NCI-H460 (cell line): ENCODE measurements around the gene SNX10. TPM values are rescaled to one million over a fixed set of nuclear protein-coding genes. Genes with fewer than 3 reads are reported as not detected.

Experiments used
- DNase-seq: peaks from one replicate; pipeline ENCODE4 v3.0.0-alpha.2; 2016; ENCODE audit warnings: low read depth; ENCODE audit errors: extremely low read depth
- total RNA-seq: library from RNA; depleted of rRNA; stranded (reverse); fragments of >200 nt; shearing (Covaris generic); gene quantifications from 2 replicates; pipeline ENCODE4 v1.2.3, GENCODE V29; 2014

The SNX10 gene
- total RNA-seq, 1 experiment from 2014 or later = 18.3 TPM

DNA sequence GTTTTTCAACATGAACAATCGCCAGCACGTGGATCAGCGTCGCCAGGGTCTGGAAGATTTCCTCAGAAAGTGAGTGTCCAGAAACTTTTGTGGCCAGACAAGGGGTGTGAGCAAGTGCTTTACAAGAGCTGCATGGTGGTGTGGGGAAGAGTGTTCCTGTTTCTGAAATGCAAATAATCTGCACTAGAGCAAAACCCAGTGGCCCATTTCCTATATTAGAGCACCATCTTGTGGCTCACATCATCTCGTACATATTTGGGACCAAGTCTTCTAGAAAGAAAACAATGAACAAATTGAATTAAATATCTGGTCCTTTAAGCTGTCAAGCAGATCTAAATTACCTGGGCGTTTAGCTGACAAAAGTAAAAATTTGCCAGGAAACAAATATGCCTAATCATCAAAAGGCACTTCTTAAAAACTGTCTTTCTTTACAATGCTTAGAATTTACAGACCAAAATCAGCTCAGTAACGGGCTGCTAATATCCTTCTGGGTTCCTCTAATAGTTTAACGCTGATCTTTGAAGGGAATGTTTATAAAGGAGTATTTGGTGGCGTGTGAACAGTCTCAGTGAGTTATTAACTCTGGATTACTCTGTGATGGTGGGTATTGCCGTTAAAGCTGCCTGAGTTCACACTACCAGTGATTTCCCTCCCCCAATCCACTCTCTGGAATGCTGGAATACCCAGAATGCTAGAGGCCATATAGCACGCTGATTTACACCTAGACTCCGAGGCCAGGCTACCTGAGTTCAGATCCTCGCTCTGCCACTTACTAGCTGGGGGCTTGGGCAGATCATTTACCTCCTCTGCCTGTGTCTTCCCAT is 73.6 kb downstream of the SNX10 start:
- peak; percentile 71 for DNase-seq

DNA sequence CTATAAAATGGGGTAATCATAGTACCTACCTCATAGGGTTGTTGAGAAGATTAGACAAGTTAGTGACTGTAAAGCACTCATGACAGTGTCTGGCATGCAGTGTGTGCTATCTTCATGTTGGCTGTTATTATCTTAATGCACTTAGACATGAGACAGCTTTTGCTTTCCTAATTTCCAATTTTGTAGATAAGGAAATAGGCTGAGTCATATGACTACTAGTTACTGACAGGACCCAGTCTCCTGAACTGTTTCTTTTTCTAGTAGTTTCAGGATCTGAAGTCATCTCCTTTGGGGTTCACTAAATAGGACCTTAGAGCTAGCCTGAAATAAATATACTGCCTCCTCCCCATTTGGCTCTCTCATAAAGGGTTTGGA is 74.2 kb downstream of the SNX10 start:
- no peak for DNase-seq

DNA sequence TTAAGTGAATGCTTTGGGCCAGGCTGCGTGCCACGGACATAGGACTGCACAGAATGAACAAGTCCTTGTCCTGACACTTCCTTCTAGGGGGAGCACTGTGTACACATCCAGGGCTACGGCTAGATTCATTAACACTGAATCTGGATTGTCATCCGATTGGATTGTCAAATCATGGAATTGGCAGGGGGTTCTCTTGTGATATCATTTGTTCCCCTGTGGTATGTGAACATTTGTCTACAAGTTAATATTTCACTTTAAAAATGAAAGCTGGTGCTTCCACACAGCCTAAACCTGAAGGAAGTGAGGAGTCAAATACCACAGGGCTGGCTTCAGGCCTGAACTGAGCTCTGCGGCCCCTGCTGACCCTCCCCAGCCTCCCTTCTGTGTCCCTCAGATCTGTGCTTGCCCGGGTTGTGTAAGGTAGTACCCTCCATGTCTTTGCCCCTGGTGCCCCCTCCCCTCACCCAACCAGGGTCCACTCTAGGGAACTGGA is 75.6 kb downstream of the SNX10 start:
- DNase-seq = no peak

DNA sequence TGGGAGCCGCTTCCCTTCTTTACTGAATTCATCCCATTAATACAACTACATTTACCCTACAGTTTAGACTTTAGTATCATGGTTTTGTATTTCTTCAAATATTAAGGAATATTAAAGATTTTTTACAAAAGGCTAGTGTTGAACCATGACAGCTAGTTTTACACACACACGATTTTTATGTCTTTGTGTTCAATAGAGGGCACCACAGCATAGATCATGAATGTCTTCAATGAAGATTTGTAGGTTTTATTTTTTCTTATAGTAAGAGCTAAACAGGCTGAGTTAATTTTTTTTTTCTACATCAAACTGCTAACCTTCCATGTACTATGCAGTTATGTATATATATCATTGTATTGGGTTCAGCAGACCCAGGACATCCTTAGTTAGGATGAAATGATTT is 76.9 kb downstream of the SNX10 start:
- no peak for DNase-seq

DNA sequence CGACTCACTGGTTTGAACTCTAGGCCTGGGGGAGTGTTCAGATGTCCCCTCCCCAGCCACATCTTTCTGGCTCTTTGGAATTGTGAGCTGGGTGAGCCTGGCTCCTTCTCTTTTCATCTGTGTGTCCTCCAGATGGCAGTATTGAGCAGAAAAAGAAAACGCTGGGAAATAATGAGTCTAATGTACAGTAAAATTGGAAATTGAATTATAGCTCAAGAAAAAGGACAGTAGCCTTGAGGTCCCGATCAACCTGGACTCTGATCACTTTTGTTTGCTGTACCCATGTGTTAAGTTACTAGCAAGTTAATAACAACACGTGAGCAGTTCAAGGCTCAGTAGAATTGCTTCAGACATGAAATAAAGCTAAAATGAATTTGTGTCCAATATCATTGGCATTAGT is 77.9 kb downstream of the SNX10 start:
- peak; percentile 71 for DNase-seq

DNA sequence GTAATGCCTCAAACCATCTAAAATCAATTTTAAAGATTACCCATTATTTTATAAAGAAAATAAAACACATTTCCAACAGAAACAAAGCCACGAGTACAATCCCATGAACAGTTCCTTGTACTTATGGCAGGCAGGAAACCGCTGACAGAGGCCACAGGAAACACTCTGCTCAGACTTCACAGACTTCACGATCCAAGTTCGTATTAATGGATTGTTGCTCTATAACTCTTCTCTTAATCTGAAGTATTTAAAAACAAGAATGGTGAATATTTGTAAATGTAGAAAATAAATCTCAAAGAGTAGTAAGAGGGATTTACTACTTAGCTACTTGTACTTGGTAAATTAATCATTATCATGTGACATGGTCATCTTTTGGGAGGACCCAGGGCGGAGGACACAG is 78.3 kb downstream of the SNX10 start:
- no peak for DNase-seq

DNA sequence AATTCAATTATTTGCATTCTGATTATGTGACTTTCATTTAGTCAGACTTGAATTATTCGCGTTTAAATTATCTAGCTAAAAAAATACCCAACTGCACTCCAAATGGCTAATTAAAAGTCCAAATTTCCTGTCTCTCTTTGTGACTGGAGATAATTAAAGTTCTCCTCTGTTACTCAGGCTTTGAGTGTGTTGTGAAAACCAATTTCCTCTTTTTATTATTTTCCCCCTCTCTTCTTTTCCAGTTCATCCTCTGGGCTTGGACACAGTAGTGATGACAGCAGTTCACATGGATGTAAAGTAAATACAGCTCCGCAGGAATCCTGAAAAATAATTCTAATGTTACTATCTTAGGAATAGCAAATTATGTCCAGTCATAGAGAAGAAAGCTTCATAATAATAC is 80.6 kb downstream of the SNX10 start:
- no peak for DNase-seq

DNA sequence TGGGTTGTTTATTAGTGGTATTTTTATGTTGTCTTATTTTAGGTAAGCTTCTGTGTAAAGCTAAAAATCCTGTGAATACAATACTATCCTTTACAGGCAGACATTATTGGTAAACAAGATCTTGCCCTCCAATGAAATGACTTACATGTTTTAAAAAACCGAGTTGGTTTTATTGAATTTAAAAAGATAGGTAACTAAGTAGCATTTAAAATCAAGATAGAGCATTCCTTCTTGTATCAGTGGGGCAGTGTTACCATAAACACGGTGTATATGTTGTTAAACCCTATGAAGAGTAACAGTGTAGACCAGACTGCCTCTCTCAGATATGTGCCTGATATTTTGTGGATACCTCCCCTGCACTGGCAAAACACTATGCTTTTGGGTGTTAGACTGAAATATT is 81.0 kb downstream of the SNX10 start:
- DNase-seq = no peak

DNA sequence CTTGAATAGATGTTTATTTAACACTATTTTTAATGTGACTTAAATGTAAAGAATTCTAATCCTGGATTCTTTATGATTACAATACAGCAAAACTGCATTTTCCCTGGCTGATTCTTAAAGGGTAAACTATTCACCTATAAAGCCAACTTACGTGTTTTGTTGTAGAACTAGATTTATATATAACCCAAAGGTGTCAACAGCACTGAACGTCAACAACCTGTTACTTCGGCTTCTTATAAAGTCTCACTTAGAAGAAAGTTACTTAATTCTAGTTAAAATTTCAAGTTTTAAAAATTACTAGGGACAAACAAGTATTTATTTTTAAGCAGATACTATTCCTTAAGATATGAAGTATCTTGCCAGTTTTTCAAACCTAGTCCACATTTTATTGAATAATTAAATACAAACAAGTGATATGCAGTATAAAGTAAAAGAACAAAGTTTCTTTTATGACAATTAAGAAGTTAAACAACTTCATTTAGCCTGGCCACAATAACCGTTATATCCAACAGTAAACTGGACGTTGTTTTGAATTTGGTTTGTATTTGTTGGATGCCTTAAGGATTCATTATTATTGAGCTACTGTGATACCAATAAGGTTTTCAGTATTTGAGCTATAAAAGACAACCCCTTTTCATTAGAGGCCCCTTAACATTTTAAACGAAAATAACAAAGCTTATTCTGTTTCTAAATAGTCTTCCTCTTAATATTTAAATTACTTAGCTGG is 83.1 kb downstream of the SNX10 start:
- no peak for DNase-seq

DNA sequence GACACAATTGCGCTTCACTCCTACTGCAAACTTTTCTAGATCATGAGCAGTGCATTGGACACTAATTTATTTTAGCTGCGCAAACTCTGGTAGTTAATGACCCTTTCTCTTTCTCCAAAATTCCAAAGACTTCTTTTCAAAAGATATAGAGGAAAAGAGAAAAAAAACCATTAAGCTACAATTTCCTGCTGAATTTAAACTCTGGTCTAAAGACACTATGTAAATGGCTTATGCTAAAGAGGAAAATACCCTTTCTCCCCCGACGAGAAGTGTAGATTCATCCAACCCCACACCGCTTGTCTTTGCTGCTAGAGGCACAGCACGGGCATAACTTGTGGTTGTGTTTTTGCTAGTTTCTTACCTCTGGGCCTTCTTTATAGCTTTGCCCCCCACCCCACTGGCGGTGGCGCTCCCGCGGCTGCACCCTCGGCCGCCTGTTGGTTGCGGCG is 84.1 kb downstream of the SNX10 start:
- no peak for DNase-seq

DNA sequence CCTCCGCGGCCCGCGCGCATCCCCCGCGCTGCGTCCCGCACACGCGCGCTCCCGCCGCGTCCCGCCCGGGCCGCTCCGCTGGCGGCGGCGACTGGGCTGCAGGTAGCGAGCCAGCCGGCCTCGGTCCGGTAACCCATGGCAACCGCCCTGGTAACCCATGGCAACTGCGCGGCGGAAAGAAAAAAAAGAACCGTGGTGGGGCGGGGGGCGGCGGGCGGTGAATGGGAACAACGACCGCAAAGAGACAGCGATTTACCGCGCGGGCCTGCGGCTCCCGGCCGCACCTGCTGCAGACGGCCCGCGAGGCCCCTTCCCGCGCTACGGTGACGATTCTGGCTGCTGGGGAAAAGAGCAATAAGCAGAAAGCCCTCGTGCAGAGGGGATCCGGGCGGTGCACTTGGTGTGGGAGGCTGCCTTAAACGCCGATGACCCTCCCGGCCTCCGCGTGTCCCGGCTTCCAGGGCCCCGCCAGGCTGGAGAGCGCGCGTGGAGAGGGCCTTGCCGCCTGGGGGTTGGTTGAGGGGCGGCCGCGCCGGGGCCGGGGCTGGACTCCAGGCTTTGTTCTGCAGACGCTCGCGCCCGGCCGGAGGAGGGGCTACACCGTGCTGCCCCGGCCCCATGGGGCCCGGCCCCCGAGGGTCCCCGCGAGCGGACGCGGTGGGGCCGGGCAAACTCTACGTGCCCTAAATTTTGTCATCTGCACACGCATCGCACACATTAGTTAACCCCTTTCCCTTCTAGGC is 84.7 kb downstream of the SNX10 start:
- no peak for DNase-seq

DNA sequence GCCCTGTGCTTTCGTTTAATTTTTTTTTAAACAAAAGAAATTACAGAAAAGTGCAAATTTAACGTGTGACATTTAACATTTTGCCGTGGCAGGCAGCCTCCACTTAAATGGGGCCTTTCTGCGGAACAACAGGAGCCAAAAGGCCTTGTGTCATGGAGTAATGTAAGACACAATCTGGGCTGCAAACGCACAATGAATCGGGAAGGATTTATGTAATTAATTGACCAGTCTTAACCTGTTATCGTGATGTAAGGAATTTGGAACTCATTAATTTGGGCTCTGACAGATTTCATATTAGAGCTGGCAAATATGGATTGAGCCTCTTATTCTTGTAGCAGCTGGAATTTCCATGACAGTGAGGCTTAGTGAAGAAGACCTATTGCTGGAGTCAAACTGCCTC is 86.4 kb downstream of the SNX10 start:
- DNase-seq = no peak

DNA sequence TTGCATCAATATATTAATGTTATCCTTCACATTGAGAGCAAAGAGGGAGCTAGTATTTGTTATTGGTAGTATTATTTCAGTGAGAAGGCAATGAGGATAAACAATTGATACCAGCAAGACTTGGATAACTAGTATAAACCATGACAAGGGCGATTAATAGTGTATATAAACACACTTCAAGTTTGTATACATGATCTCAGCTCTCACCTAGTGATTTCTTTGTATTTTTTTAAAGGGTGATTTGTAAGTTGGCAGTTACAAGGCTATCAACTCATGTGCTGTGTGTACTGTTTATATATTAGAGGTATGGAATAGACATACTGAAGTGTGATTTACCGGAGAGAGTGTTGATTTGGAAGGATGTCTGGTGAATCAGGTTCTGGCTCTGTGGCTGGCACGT is 88.0 kb downstream of the SNX10 start:
- DNase-seq = no peak

DNA sequence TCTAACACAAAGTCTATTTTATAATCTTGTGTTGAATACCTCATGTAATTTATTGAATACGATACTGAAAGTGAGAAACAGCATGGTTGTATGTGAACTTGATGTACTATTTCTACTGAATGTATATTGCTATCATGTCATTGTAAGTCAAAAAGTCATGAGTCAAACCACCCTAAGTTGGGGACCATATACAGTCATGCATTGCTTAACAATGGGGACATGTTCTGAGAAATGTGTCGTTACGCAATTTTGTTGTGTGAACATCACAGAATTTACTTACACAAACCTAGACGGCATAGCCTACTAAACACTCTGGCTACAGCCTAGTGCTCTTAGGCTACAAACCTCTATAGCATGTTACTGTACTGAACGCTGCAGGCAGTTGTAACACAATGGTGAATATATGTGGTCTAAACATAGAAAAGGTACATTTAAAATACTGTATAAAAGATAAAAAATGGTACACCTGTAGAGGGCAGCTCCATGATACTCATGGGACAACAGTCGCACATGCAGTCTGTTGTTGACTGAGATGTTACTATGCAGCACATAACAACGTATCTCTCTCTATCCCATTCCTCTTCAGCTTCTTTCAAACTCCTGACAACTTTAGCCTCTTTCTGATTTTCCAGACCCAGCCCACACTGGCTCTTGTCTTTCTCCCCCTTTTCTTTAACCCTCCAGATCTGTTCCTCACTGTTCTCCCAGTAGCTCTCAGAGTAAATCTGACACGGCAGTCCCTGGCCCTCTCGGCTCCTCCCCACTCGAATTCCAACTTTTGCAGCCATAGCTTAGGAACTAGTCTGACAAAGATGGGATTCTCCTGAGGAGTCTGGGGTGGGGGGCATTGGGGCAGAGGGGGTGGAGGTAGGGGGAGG is 90.1 kb downstream of the SNX10 start:
- DNase-seq = no peak

DNA sequence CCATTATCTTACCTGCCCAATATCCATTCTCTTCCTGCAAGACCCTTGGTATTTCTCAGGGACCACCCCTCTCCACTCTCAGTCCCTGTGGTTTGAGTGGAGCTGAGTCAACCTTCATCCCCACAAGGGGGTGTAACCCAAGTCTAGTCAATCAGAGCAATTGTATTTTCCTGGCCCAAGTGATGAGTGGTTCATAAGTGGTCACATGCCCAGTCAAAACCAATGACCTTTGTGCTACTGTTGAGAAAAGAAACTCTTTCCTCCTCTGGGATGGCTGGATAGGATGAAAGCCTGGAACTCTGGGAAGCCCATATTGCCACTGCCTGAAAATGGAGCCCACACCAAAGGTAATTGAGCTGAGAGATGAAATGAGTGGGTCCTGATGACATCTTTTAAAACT is 93.6 kb downstream of the SNX10 start:
- DNase-seq = no peak

DNA sequence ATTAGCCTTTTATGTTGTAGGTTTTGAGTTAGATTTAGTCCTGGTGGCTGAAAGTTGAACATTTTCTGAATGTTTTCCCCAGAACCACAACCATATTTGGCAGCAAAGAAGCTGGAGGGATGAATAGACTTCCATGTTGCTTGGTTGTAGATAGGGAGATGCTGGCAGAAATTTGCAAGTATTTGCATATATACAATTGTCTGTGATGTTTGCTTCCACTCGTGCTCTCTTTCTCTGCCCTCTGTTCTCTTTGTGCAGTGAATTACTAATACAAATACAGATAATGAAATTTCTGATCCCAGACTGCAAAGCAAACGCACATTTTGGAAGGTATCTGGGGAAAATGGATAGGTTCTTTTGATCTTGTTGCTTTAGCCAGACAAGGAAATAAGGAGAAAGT is 96.1 kb downstream of the SNX10 start:
- no peak for DNase-seq

DNA sequence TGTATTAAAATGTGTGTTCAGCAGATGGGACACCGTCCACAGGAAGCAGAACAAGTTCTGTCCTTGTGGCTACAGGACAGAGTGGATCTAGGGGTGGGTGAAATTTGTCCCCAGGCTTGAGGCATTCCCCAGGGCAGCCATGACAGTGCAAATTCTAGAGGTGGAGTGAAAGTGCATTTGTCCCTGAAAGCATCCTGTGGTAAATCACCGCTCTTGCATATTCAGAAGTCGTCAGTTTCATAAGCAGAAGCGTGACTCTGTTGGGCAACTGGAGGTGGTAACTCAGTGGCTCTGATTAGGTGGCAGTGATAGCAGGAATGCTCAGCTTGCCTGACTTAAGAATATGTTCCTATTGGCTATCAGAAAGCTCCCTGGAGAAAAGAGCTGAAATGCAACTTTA is 96.6 kb downstream of the SNX10 start:
- DNase-seq = no peak

DNA sequence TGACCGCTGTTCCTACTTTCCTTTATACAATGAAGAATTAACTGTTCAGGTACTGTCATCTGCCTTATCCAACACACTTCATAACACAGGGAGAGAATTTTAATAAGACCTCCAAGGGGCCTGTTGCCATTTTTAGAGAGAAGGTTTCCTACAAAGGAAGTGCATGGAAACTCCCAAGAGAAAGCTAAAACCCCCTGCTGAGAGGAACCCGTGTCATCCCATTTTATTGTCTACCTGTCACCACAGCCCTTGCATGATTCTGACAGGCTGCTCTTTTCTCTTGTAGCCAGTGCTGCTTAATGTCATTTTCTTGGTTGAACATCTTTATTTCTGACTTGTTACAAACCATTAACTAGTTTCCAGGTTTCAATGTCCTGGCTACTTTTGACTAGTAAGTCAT is 98.4 kb downstream of the SNX10 start:
- no peak for DNase-seq

DNA sequence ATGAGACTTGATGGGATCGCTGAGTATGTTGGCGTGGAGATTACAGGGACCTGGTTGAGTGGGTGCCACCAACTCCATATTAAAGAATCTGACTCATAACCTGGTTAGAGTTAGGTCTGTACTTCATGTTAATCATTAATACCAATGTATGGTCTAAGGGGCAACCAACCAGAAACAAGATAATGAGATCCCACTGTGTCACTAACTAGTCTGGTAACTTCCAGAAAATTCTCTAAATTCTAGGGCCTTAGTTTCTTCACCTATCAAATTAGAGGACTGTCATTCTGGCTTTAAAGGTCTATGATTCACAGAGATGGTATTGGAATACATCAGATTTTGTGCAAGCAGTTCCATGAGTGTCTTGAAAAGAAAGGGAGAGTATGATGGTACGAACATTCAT is 102.2 kb downstream of the SNX10 start:
- no peak for DNase-seq

DNA sequence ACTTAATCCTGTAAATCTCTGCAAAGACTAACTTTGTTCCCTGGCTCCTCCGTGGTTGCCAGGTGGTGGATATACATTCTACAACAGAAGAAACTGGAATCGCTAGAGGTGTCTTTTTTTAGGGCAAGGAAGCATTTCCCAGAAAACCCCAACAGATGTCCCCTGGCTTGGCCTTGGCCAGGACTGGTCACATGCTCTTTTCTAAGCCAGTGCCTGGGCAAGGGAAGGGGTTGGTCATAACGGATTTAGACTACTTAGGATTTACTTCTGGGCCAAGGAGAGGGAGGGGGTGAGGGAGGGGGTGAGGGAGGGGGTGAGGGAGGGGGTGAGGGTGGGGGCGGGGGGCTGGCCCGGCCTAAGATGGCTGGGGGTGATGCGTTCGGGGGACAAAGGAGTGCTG is 105.7 kb downstream of the SNX10 start:
- no peak for DNase-seq
